Vagina (tissue), 1 donor: Measurements from ENCODE around the gene CSF1R. TPM values are rescaled to one million over a fixed set of nuclear protein-coding genes. Genes with fewer than 3 reads are reported as not detected.

Source experiments
- small RNA-seq: library from RNA; depleted of rRNA; stranded (forward); fragments of <200 nt; gene quantifications from one replicate; pipeline ENCODE3, GENCODE V24; 2016
- total RNA-seq: library from RNA; depleted of rRNA; stranded (reverse); fragments of >200 nt; gene quantifications from one replicate; pipeline ENCODE4 v1.2.3, GENCODE V29; 2016

The CSF1R gene
- total RNA-seq, 1 donor from 2014 or later, result 21.4 TPM

Small RNAs within 50 kb of the gene (small RNA-seq; reads per million reads assigned to genes)
- gene RF00019, result not detected

Other genes starting within 250 kb of the CSF1R start
- gene PDE6A, start 141.8 kb downstream of the CSF1R start, total RNA-seq, result 0.25 TPM
- gene SLC26A2, start 125.8 kb downstream of the CSF1R start, total RNA-seq, result 13.3 TPM
- 4.7 TPM for gene TIGD6, start 85.9 kb downstream of the CSF1R start, total RNA-seq
- 38.3 TPM for gene HMGXB3, start 85.8 kb downstream of the CSF1R start, total RNA-seq
- gene PDGFRB, start 69.3 kb upstream of the CSF1R start, total RNA-seq, result 173 TPM
- not detected for gene CDX1, start 80.2 kb upstream of the CSF1R start, total RNA-seq
- 0.25 TPM for gene SLC6A7, start 103.5 kb upstream of the CSF1R start, total RNA-seq
- 0.49 TPM for gene CAMK2A, start 203.2 kb upstream of the CSF1R start, total RNA-seq
- 4.7 TPM for gene ARSI, start 216.4 kb upstream of the CSF1R start, total RNA-seq